Caco-2 (cell line): ENCODE results near the gene NELL2. TPM values are rescaled to one million over a fixed set of nuclear protein-coding genes. Genes with fewer than 3 reads are reported as not detected.

Source experiments
- BruUV-seq: library from RNA; stranded (reverse); fragments of 400-500 nt; replicated peaks from 2 replicates; lab custom pipeline; 2021; lab: Mats Ljungman, UMichigan
- CTCF ChIA-PET: fragments of 300-600 bp; sonication (Branson Sonifier 250); formaldehyde crosslinking; loops from one replicate; lab custom pipeline; 2022; ENCODE audit warnings: antibody characterized with exemption; lab: Charles Lee
- POLR2A ChIA-PET: fragments of 300-600 bp; sonication (Branson Sonifier 250); formaldehyde crosslinking; loops from one replicate; lab custom pipeline; 2022; ENCODE audit warnings: antibody characterized with exemption; lab: Charles Lee
- DNase-seq, 2 experiments: peaks; one replicate each; pipeline versions ENCODE4 v3.0.0 to v3.0.0-alpha.2; 2020 to 2022
- H3K27me3 ChIP-seq: replicated peaks from 2 replicates; pipeline ENCODE4 v1.6.0; 2011; ENCODE audit warnings: low read length; ENCODE audit not compliant: control insufficient read depth, insufficient read depth
- H3K36me3 ChIP-seq: 2 replicates; pipeline ENCODE4 v1.5.1; 2011; ENCODE audit warnings: low read length; ENCODE audit not compliant: control insufficient read depth, insufficient read depth
- H3K4me1 ChIP-seq: fragments of 250-450 bp; sonication (Bioruptor Pico); 2 replicates; pipeline ENCODE4 v1.5.1; 2020; ENCODE audit warnings: mild to moderate bottlenecking
- H3K4me3 ChIP-seq: 2 replicates; pipeline ENCODE4 v1.5.1; 2011; ENCODE audit warnings: low read depth, mild to moderate bottlenecking, control low read depth, low read length
- H3K9me3 ChIP-seq: fragments of 250-450 bp; sonication (Bioruptor Pico); 2 replicates; pipeline ENCODE4 v1.5.1; 2020; ENCODE audit warnings: mild to moderate bottlenecking, moderate library complexity
- H3K27ac Mint-ChIP-seq: one replicate; pipeline ENCODE4 v1.8.0; 2022; ENCODE audit warnings: mixed read lengths; ENCODE audit not compliant: unreplicated experiment
- H3K27me3 Mint-ChIP-seq: one replicate; pipeline ENCODE4 v1.8.0; 2022; ENCODE audit warnings: mixed read lengths; ENCODE audit not compliant: insufficient read depth, unreplicated experiment
- H3K36me3 Mint-ChIP-seq: one replicate; pipeline ENCODE4 v1.8.0; 2022; ENCODE audit warnings: mild to moderate bottlenecking, mixed read lengths; ENCODE audit not compliant: insufficient read depth, unreplicated experiment
- H3K4me1 Mint-ChIP-seq: one replicate; pipeline ENCODE4 v1.8.0; 2022; ENCODE audit warnings: low read depth, mixed read lengths; ENCODE audit not compliant: unreplicated experiment
- H3K4me3 Mint-ChIP-seq: one replicate; pipeline ENCODE4 v1.8.0; 2022; ENCODE audit warnings: mild to moderate bottlenecking, moderate library complexity, mixed read lengths; ENCODE audit not compliant: unreplicated experiment
- H3K9me3 Mint-ChIP-seq: one replicate; pipeline ENCODE4 v1.8.0; 2022; ENCODE audit warnings: mixed read lengths; ENCODE audit not compliant: unreplicated experiment
- CTCF ChIP-seq, 2 experiments: fragments of 200-600 bp in 1 of 2; IDR thresholded peaks; 1 replicate in 1 of 2; 2 replicates in 1 of 2; pipeline versions ENCODE4 v1.5.1 to v1.8.0; 2011 to 2022; ENCODE audit warnings: antibody characterized with exemption in 1 of 2, control low read depth in 1 of 2, inconsistent platforms in 1 of 2, low read depth in 1 of 2, low read length in 1 of 2, mild to moderate bottlenecking in 1 of 2, moderate library complexity in 1 of 2; ENCODE audit not compliant: insufficient read depth in 1 of 2, severe bottlenecking in 1 of 2, unreplicated experiment in 1 of 2
- intact Hi-C: fragments of 100-400 bp; cut with micrococcal nuclease; formaldehyde crosslinking; loops from one replicate; pipeline ENCODE4 v1.10.0; 2022; ENCODE audit not compliant: unreplicated experiment
- total RNA-seq: library from RNA; stranded (reverse); gene quantifications from 2 replicates; pipeline ENCODE4 v1.2.3, GENCODE V29; 2022

Gene NELL2
- total RNA-seq, 1 experiment from 2014 or later = 0.70 TPM

GRCh38 chr12:44697511-44697910 lies 178.6 kb downstream of the NELL2 start:
- no peak for DNase-seq

GRCh38 chr12:44696542-44696941 lies 179.6 kb downstream of the NELL2 start:
- no peaks in the 10 kb centered on the region for H3K4me1 ChIP-seq
- DNase-seq = no peak
- Mint-ChIP-seq H3K36me3 (no peaks in the 10 kb centered on the region), H3K9me3 (no peaks in the 10 kb centered on the region), H3K27me3 (peaks cover 15% of the 10 kb centered on the region), H3K4me3 (no peak overlapping the region), H3K27ac (no peak overlapping the region), H3K4me1 (no peaks in the 10 kb centered on the region)
- no peaks in the 10 kb centered on the region for H3K9me3 ChIP-seq
- H3K4me3 ChIP-seq = no peak overlapping the region
- intact Hi-C loops = no loop called here
- CTCF ChIA-PET = no interaction called here
- no peaks in the 10 kb centered on the region for H3K36me3 ChIP-seq
- no peak for TF ChIP-seq CTCF (IDR thresholded peaks at IDR 0.05; ENCODE audit: insufficient read depth in 1 of 2, low read depth in 1 of 2, low read length in 1 of 2, severe bottlenecking in 1 of 2, unreplicated experiment in 1 of 2)
- no TSS peak for BruUV-seq
- POLR2A ChIA-PET = no interaction called here
- no peaks in the 10 kb centered on the region for H3K27me3 ChIP-seq

More at GRCh38 chr12:44697511-44697910, 178.6 kb downstream of the NELL2 start:
- POLR2A ChIA-PET = no interaction called here
- Mint-ChIP-seq H3K27me3 (peaks cover 20% of the 10 kb centered on the region), H3K4me3 (no peak overlapping the region), H3K27ac (no peak overlapping the region), H3K36me3 (no peaks in the 10 kb centered on the region), H3K4me1 (no peaks in the 10 kb centered on the region), H3K9me3 (no peaks in the 10 kb centered on the region)
- no peaks in the 10 kb centered on the region for H3K4me1 ChIP-seq
- TF ChIP-seq CTCF (IDR thresholded peaks at IDR 0.05; ENCODE audit: insufficient read depth in 1 of 2, low read depth in 1 of 2, low read length in 1 of 2, severe bottlenecking in 1 of 2, unreplicated experiment in 1 of 2) = no peak
- no peaks in the 10 kb centered on the region for H3K9me3 ChIP-seq
- BruUV-seq = no TSS peak
- CTCF ChIA-PET = no interaction called here
- no peak overlapping the region for H3K4me3 ChIP-seq
- H3K36me3 ChIP-seq = no peaks in the 10 kb centered on the region
- intact Hi-C loops = no loop called here
- no peaks in the 10 kb centered on the region for H3K27me3 ChIP-seq

DNA sequence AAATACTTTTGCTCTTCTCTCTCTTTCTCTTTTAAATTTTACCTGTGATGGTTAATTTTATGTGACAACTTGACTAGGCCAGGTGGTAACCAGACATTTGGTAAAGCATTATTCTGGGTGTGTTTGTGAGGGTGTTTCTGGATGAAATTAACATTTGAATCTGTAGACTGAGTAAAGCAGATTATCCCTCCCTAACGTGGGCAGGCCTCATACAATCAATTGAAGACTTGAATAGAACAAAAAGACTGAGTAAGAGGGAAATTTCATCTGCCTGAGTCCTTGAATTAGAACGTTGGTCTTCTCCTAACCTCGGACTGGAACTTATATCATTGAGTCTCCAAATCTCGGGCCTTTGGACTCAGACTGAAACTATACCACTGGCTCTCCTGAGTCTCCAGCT lies 182.1 kb downstream of the NELL2 start:
- H3K4me3 Mint-ChIP-seq = no peak overlapping the region
- Histone ChIP-seq H3K9me3 (no peaks in the 10 kb centered on the region), H3K4me1 (no peaks in the 10 kb centered on the region), H3K27me3 (no peaks in the 10 kb centered on the region), H3K4me3 (no peak overlapping the region), H3K36me3 (no peaks in the 10 kb centered on the region)
- POLR2A ChIA-PET = no interaction called here
- no peaks in the 10 kb centered on the region for H3K4me1 Mint-ChIP-seq
- H3K27me3 Mint-ChIP-seq = peaks cover 3% of the 10 kb centered on the region
- no peak overlapping the region for H3K27ac Mint-ChIP-seq
- CTCF ChIA-PET = no interaction called here
- H3K9me3 Mint-ChIP-seq = no peaks in the 10 kb centered on the region
- intact Hi-C loops = no loop called here
- no peak for TF ChIP-seq CTCF (IDR thresholded peaks at IDR 0.05; ENCODE audit: insufficient read depth in 1 of 2, low read depth in 1 of 2, low read length in 1 of 2, severe bottlenecking in 1 of 2, unreplicated experiment in 1 of 2)
- H3K36me3 Mint-ChIP-seq = no peaks in the 10 kb centered on the region
- BruUV-seq = no TSS peak
- no peak for DNase-seq
